CD4-positive, alpha-beta T cell (primary cell): ENCODE results near the gene COL15A1. TPM values are rescaled to one million over a fixed set of nuclear protein-coding genes. Genes with fewer than 3 reads are reported as not detected.

Source experiments
- ATAC-seq: fragments of 200-7000 bp; cut with Tn5 transposase; one replicate; pipeline ENCODE4 v1.10.0; 2022; ENCODE audit warnings: mild to moderate bottlenecking; ENCODE audit not compliant: poor library complexity
- CTCF ChIA-PET: fragments of 350-600 bp; sonication (Branson Sonifier 250); formaldehyde crosslinking; loops from one replicate; lab custom pipeline; 2021; ENCODE audit warnings: antibody characterized with exemption, inconsistent platforms; lab: Charles Lee
- POLR2A ChIA-PET: fragments of 350-600 bp; sonication (Branson Sonifier 250); formaldehyde crosslinking; loops from one replicate; lab custom pipeline; 2021; ENCODE audit warnings: antibody characterized with exemption, inconsistent platforms; lab: Charles Lee
- DNase-seq, 14 experiments: peaks; one replicate each; pipeline ENCODE4 v3.0.0-alpha.2; 2013 to 2020; ENCODE audit warnings: mixed read lengths in 2 of 14
- H3K27ac ChIP-seq, 2 donors: one replicate each; pipeline versions ENCODE4 v1.5.1 to v1.7.0; 2013; ENCODE audit warnings: low read length in 2 of 2, low read depth in 1 of 2, mild to moderate bottlenecking in 1 of 2
- H3K27me3 ChIP-seq, 2 experiments: 1 replicate in 1 of 2; 2 replicates in 1 of 2; pipeline versions ENCODE4 v1.6.1 to v1.7.0; 2013; ENCODE audit warnings: low read length in 2 of 2, control low read depth in 1 of 2, mild to moderate bottlenecking in 1 of 2, moderate library complexity in 1 of 2; ENCODE audit not compliant: insufficient read depth in 2 of 2, control insufficient read depth in 1 of 2
- H3K36me3 ChIP-seq: one replicate; pipeline ENCODE4 v1.6.1; 2013; ENCODE audit warnings: low read length, control low read depth; ENCODE audit not compliant: insufficient read depth
- H3K4me1 ChIP-seq: one replicate; pipeline ENCODE4 v1.6.1; 2013; ENCODE audit warnings: low read length, control low read depth; ENCODE audit not compliant: insufficient read depth
- H3K4me3 ChIP-seq: one replicate; pipeline ENCODE4 v1.5.1; 2013; ENCODE audit warnings: mild to moderate bottlenecking, low read length, moderate library complexity
- H3K9me3 ChIP-seq, 2 experiments: 1 replicate in 1 of 2; 2 replicates in 1 of 2; pipeline versions ENCODE4 v1.6.1 to v1.7.0; 2013; ENCODE audit warnings: low read length in 2 of 2, mild to moderate bottlenecking in 2 of 2, control low read depth in 1 of 2, moderate library complexity in 1 of 2; ENCODE audit not compliant: control insufficient read depth in 1 of 2, insufficient read depth in 1 of 2
- H3K27ac Mint-ChIP-seq: one replicate; pipeline ENCODE4 v1.8.0; 2020; ENCODE audit warnings: mixed read lengths
- H3K27me3 Mint-ChIP-seq: one replicate; pipeline ENCODE4 v1.8.0; 2021; ENCODE audit warnings: mixed read lengths
- H3K36me3 Mint-ChIP-seq: one replicate; pipeline ENCODE4 v1.8.0; 2021; ENCODE audit warnings: low read depth, mixed read lengths
- H3K4me1 Mint-ChIP-seq: one replicate; pipeline ENCODE4 v1.8.0; 2021; ENCODE audit warnings: low read depth, mixed read lengths
- H3K4me3 Mint-ChIP-seq: one replicate; pipeline ENCODE4 v1.8.0; 2020; ENCODE audit warnings: mild to moderate bottlenecking, mixed read lengths
- H3K9me3 Mint-ChIP-seq: one replicate; pipeline ENCODE4 v1.8.0; 2020; ENCODE audit warnings: mixed read lengths
- intact Hi-C, 2 experiments: fragments of 100-400 bp; cut with DNase I in 1 of 2; cut with micrococcal nuclease in 1 of 2; formaldehyde crosslinking; loops; one replicate each; pipeline versions ENCODE4 v1.15.1 to v1.9.0; 2023 to 2025; cut with DNase I, micrococcal nuclease
- total RNA-seq, 174 experiments: library from RNA in 2 of 174; stranded (reverse) in 2 of 174; gene quantifications; one replicate each; pipeline ENCODE4 v1.2.3 and lab custom pipeline; 2021 to 2026
- TF ChIP-seq, protein P1 (sequence below): fragments of 200-600 bp; IDR thresholded peaks from one replicate; pipeline ENCODE4 v1.8.0; 2022; ENCODE audit warnings: antibody characterized with exemption, mild to moderate bottlenecking

The COL15A1 gene
- total RNA-seq, 2 experiments from 2014 or later = not detected

DNA sequence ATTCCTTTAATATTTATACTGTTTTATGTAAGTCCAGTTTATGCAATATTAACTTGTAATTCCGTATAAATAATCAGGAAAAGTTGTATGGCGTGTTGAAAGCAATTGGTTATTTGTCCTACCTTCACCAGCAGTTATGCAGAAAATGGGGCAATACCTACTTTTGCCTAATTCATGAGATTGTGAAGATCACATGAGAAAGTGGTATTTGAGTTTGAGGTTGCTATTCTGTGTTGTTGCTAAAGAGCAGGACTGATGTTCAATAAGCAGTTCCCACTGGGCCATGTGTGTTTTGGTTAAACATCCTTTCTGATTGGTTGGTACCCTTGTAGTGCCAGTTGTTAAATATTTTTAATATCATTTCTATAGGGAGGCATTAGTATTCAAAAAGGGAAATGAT, 164.4 kb downstream of the COL15A1 start:
- Histone ChIP-seq H3K27me3 (no peaks in the 10 kb centered on the region), H3K27ac (no peak overlapping the region), H3K36me3 (no peaks in the 10 kb centered on the region), H3K4me1 (peaks cover 63% of the 10 kb centered on the region), H3K9me3 (no peaks in the 10 kb centered on the region), H3K4me3 (no peak overlapping the region)
- ATAC-seq (no peak), DNase-seq (no peak)
- ChIA-PET POLR2A (interaction anchor here (1.0 to 2.3 kb wide), 2 partner anchors 31 to 50 kb away, joined by 3 to 7 read pairs; no protein-coding TSS in a partner anchor), CTCF (no interaction called here)
- intact Hi-C loops = loop anchor here (5.0 to 10.0 kb wide), 2 partner anchors 114 to 1123 kb away; partner anchors contain the start of genes ALG2 (in 1 of the 2), ANP32B (in 1 of the 2) and SEC61B (in 1 of the 2)
- H3K27ac Mint-ChIP-seq = peak overlapping the region; percentile 67
- no peaks in the 10 kb centered on the region for H3K9me3 Mint-ChIP-seq
- peak overlapping the region; percentile 88 for H3K4me3 Mint-ChIP-seq
- TF ChIP-seq, protein P1, sequence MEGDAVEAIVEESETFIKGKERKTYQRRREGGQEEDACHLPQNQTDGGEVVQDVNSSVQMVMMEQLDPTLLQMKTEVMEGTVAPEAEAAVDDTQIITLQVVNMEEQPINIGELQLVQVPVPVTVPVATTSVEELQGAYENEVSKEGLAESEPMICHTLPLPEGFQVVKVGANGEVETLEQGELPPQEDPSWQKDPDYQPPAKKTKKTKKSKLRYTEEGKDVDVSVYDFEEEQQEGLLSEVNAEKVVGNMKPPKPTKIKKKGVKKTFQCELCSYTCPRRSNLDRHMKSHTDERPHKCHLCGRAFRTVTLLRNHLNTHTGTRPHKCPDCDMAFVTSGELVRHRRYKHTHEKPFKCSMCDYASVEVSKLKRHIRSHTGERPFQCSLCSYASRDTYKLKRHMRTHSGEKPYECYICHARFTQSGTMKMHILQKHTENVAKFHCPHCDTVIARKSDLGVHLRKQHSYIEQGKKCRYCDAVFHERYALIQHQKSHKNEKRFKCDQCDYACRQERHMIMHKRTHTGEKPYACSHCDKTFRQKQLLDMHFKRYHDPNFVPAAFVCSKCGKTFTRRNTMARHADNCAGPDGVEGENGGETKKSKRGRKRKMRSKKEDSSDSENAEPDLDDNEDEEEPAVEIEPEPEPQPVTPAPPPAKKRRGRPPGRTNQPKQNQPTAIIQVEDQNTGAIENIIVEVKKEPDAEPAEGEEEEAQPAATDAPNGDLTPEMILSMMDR = no peak
- H3K27me3 Mint-ChIP-seq = no peaks in the 10 kb centered on the region
- peaks cover 85% of the 10 kb centered on the region for H3K4me1 Mint-ChIP-seq
- H3K36me3 Mint-ChIP-seq = peaks cover 17% of the 10 kb centered on the region

DNA sequence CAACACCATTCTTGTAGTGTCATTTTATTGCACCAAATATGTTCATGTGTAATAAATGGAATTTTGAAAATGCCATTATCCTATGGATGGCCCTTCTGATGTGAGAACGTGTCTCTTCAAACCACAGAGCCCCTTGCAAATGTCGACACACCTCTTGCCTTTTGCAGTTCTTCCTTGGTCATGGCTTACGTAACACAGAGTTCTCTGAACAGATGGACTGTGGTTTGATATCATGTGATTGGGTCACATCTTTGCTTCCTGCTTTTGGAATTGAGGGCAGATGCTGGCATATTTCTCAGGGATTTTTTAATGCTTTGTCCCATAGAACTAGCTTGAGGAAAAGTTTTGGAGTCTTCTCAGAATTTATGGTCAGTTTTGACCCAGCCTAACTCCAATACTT, 165.8 kb downstream of the COL15A1 start:
- no peaks in the 10 kb centered on the region for H3K9me3 ChIP-seq
- peaks cover 57% of the 10 kb centered on the region for H3K4me1 ChIP-seq
- H3K9me3 Mint-ChIP-seq = no peaks in the 10 kb centered on the region
- peak in 3 of 14 experiments; percentile 40 to 63 (median 59) for DNase-seq
- POLR2A ChIA-PET = no interaction called here
- H3K36me3 ChIP-seq = no peaks in the 10 kb centered on the region
- H3K4me1 Mint-ChIP-seq = peaks cover 85% of the 10 kb centered on the region
- no peaks in the 10 kb centered on the region for H3K27me3 Mint-ChIP-seq
- no peak for ATAC-seq
- no peaks in the 10 kb centered on the region for H3K27me3 ChIP-seq
- TF ChIP-seq, protein P1 = no peak
- intact Hi-C loops = loop anchor here (5.0 to 10.0 kb wide), 2 partner anchors 113 to 1125 kb away; partner anchors contain the start of genes ALG2 (in 1 of the 2), ANP32B (in 1 of the 2) and SEC61B (in 1 of the 2)
- CTCF ChIA-PET = no interaction called here
- H3K4me3 Mint-ChIP-seq = peak overlapping the region; percentile 88
- H3K27ac Mint-ChIP-seq = peak overlapping the region; percentile 67
- no peak overlapping the region for H3K4me3 ChIP-seq
- peaks cover 9% of the 10 kb centered on the region for H3K36me3 Mint-ChIP-seq
- no peak overlapping the region for H3K27ac ChIP-seq

DNA sequence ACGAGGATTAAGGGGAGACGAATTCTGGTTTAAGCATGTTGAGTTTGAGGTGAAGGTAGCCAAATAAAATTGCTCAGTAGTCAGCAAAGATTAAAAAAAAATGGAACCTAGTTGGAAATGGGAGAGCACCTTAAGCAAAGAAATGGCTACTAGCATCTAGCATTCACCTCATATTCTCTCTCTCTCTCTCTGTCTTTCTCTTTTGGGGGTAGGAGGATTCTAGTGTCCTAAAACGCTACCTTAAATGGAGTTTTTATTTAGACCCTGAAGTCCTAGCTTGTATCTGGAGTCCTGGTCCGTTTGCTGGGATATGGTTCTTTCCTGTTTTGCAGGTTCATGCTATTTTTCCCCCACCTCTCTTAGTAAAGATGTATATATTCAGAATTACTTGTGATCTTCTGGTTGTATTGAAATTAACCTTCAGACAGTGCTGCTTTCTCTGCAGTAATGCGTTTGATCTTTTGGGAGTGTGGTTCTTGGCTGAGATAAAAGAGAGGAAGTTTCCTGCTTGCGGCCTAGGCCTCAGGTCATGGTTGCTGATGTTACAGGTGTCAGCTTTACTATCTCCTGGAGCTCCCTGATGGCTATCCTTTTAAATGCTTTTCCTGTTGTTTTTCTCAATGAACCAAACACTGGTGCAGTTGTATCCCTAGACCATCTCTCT, 169.2 kb downstream of the COL15A1 start:
- Mint-ChIP-seq H3K27me3 (no peaks in the 10 kb centered on the region), H3K27ac (peak overlapping the region; percentile 71), H3K4me1 (peaks cover 84% of the 10 kb centered on the region), H3K4me3 (peak overlapping the region; percentile 71), H3K36me3 (peaks cover 3% of the 10 kb centered on the region), H3K9me3 (no peaks in the 10 kb centered on the region)
- peaks cover 50% of the 10 kb centered on the region for H3K4me1 ChIP-seq
- H3K9me3 ChIP-seq = no peaks in the 10 kb centered on the region
- DNase-seq (peak in 13 of 14 experiments; percentile 18 to 88 (median 39)), ATAC-seq (peak; percentile 95)
- peak overlapping the region; percentile 1 for H3K4me3 ChIP-seq
- intact Hi-C loops = loop anchor here in 1 of 2 experiments (1.0 to 2.0 kb wide), 2 partner anchors 22 to 54 kb away; no protein-coding TSS in a partner anchor
- H3K27ac ChIP-seq = no peak overlapping the region
- no peaks in the 10 kb centered on the region for H3K36me3 ChIP-seq
- ChIA-PET POLR2A (interaction anchor here (0.5 to 3.4 kb wide), 16 partner anchors 9 to 85 kb away, joined by 3 to 41 read pairs (median 6); partner anchors contain the start of gene TGFBR1), CTCF (interaction anchor here (1.0 to 1.1 kb wide), 2 partner anchors 9 to 16 kb away, joined by 3 read pairs; no protein-coding TSS in a partner anchor)
- no peaks in the 10 kb centered on the region for H3K27me3 ChIP-seq
- TF ChIP-seq, protein P1 = no peak
